PFSK-1 (cell line): ENCODE measurements around the gene ATP5F1D.

ENCODE experiments used
- FOXP2 ChIP-seq: optimal IDR thresholded peaks from 2 replicates; pipeline ENCODE3; 2011; ENCODE audit warnings: borderline replicate concordance, control low read depth, inconsistent platforms; ENCODE audit not compliant: insufficient read depth; ENCODE audit errors: extremely low read length, extremely low read depth
- POLR2AphosphoS5 ChIP-seq: IDR thresholded peaks from 2 replicates; pipeline ENCODE4 v1.6.1; 2012; ENCODE audit warnings: low read depth, mild to moderate bottlenecking, control low read depth, low read length, moderate library complexity
- SIN3A ChIP-seq: IDR thresholded peaks from 2 replicates; pipeline ENCODE4 v1.6.1; 2012; ENCODE audit warnings: mild to moderate bottlenecking, low read length, moderate library complexity, borderline replicate concordance; ENCODE audit not compliant: insufficient read depth
- TAF1 ChIP-seq: IDR thresholded peaks from 2 replicates; pipeline ENCODE4 v1.6.1; 2012; ENCODE audit warnings: low read length, control low read depth, borderline replicate concordance; ENCODE audit not compliant: insufficient read depth
- TF ChIP-seq, protein P1 (sequence below), 2 experiments: IDR thresholded peaks; 2 replicates each; pipeline versions ENCODE4 v1.6.1 to v1.8.0; 2011 to 2012; ENCODE audit warnings: low read depth in 2 of 2, low read length in 2 of 2, control low read depth in 1 of 2, inconsistent platforms in 1 of 2, mild to moderate bottlenecking in 1 of 2, moderate library complexity in 1 of 2; ENCODE audit not compliant: insufficient read depth in 1 of 2

ATP5F1D gene

DNA sequence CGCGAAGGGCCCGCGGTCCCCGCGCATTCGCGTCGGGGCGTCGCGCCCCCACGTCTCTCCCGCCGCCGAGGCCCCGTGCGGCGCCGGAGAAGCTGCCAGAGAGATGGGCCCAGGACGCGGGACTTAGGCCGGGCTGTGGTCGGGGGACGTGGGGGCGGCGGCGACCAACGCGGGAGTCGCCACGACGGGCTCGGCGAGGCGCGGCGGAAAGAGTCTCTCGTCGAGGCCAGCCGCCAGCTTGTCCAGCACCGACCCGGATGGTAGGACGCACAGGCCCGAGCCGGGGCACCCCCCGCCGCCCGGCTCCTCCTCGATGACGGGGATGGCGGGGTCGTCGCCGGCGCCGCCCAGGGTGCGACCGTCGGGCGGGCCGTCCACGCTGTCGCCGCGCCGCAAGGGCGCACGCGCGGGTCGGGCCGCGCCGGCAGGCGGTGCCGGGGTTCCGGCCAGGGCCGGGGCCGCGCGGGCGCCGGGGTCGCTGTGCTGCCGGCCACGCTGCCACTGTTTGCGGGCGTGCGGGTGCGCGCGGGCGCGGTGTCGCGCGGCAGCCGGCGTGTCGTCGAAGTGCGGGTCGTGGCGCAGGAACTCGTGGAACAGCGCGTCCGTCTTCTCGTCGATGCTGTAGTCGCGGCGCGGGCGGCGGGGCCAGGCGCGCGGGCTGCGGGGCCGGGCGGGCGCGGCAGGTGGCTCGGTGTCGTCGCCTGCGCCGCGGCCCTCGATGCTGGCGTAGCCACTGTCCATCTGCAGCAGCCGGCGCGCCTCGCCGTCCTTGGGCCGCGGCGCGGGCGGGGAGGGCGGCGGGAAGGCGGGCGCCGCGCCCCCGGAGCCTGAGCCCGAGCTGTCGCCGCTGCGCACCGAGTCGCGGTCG is 12.3 kb upstream of the ATP5F1D start:
- TF ChIP-seq TAF1: no peak
- TF ChIP-seq, protein P1, sequence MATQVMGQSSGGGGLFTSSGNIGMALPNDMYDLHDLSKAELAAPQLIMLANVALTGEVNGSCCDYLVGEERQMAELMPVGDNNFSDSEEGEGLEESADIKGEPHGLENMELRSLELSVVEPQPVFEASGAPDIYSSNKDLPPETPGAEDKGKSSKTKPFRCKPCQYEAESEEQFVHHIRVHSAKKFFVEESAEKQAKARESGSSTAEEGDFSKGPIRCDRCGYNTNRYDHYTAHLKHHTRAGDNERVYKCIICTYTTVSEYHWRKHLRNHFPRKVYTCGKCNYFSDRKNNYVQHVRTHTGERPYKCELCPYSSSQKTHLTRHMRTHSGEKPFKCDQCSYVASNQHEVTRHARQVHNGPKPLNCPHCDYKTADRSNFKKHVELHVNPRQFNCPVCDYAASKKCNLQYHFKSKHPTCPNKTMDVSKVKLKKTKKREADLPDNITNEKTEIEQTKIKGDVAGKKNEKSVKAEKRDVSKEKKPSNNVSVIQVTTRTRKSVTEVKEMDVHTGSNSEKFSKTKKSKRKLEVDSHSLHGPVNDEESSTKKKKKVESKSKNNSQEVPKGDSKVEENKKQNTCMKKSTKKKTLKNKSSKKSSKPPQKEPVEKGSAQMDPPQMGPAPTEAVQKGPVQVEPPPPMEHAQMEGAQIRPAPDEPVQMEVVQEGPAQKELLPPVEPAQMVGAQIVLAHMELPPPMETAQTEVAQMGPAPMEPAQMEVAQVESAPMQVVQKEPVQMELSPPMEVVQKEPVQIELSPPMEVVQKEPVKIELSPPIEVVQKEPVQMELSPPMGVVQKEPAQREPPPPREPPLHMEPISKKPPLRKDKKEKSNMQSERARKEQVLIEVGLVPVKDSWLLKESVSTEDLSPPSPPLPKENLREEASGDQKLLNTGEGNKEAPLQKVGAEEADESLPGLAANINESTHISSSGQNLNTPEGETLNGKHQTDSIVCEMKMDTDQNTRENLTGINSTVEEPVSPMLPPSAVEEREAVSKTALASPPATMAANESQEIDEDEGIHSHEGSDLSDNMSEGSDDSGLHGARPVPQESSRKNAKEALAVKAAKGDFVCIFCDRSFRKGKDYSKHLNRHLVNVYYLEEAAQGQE (IDR thresholded peaks at IDR 0.05; ENCODE audit: insufficient read depth in 1 of 2, low read depth in 2 of 2, low read length in 2 of 2): no peak
- TF ChIP-seq FOXP2: no peak
- no peak for TF ChIP-seq POLR2AphosphoS5
- no peak for TF ChIP-seq SIN3A

DNA sequence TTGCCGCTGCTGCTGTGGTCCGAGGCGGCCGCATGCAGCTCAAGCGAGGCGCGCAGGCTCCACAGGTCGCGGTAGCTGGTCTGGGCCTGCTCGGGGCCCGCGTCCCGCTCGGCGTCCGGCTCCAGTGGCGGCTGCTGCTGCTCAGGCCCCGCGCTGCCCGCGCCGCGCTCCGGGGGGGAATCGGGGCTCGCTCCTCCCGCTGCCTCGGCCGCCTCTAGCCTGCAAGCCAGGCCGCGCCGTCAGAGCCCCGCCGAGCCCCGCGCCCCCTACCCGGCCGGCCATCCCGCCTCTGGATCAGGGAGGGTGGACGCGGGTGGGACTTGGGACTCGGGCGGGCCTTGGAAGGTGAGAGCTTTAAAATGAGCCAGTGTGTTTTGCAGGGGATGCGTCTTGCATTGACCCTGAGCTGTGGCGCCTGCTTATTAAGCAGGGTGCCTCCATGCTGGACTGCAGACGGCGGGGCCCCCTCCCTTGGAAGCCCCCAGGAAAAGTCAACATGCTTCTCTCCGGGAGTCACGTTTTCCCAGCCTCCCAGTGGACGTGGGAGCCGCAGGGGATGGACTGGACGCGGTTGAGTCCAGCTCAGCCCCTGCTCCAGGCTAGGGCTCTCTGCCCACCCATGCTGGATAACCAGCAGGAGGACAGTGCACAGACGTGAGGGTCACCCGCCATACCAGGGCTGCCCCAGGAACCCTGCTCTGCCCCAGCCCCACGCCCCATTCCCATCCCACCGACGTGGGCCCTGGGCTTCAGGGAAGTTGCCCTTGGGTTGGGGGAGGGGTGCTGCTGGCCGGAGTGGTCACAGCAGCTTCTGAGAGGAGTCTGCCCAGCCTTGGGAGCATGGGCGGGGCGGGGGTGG is 11.4 kb upstream of the ATP5F1D start:
- TF ChIP-seq POLR2AphosphoS5 (no peak), SIN3A (no peak), TAF1 (no peak), FOXP2 (no peak)
- TF ChIP-seq, protein P1 (IDR thresholded peaks at IDR 0.05; ENCODE audit: insufficient read depth in 1 of 2, low read depth in 2 of 2, low read length in 2 of 2): no peak

DNA sequence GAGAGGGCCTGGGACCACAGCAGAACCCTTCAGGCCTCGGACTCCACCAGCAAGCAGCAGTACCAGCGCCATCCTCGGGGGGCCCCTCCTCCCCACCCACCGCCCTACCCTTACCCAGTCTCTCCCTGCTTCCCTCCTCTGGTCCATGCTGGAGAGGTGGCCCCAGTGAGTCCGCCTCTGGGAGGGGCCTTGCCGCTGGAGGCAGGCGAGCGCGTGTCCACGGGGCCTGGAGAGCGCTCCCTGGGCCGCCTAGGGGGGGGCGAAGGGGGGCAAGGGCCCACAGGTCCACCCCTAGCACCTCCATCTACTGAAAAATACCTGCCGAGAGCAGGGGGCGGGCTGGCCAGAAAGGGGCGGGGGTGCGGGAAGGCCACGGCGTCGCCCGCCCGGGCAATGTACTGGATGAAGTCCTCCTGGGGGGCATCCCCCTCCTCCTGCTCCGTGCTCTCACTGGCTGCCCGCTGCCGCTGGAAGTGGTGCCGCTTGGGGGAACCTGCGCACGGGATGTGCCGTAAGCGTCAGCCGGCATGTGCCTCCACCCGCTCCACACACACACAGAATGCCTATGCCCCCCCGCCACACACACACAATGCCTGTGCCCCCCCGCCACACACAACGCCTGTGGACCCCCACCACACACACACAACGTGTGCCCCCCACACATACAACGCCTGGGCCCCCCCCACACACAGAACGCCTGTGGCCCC is 10.6 kb upstream of the ATP5F1D start:
- TF ChIP-seq SIN3A: no peak
- TF ChIP-seq FOXP2: no peak
- TF ChIP-seq, protein P1 (IDR thresholded peaks at IDR 0.05; ENCODE audit: insufficient read depth in 1 of 2, low read depth in 2 of 2, low read length in 2 of 2): no peak
- no peak for TF ChIP-seq POLR2AphosphoS5
- TF ChIP-seq TAF1: no peak

DNA sequence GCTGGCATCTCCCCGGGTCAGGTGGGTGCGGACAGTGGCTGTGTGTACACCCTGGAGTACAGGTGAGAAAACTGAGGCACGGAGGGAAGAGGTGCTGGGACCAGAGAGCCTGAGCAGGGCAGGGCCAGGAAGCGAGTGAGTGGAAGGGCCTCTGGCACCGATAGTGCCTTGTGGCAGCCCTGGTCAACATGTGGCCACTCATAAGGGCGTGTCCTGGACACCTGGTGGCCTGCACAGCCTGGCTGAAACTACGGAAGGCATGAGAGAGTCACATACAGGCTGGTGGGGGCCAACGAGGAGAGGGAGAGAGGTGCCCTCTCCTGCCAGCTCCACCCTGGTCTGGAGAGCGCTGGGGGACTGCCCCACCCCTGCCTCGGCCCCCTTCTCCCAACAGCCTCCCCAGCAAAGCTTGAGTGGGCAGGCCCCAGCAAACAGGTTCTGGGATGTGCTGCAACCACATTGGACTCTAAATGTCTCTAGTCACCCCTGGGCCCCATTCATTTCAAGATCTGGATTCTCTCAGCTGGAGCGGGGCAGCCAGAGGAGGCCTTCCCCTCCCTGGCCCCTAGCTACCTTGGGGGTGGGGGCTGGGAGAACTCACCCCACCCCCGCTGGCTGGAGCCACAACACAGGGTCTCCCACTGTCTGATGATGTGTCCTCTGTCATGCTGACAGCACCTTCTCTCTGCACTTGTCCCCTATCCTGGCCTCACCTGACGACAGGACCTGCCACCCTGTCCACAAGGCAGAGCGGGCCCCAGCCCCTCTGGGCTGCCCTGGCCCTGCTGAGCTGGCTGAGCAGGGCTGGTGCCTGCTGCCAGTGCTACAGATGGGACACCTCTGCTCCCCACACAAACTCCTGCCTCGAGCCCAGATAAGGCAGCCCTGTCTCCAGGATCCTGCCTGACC is 9.6 kb upstream of the ATP5F1D start:
- TF ChIP-seq SIN3A: no peak
- no peak for TF ChIP-seq POLR2AphosphoS5
- no peak for TF ChIP-seq TAF1
- TF ChIP-seq, protein P1 (IDR thresholded peaks at IDR 0.05; ENCODE audit: insufficient read depth in 1 of 2, low read depth in 2 of 2, low read length in 2 of 2): no peak
- no peak for TF ChIP-seq FOXP2
